Skeletal muscle tissue (tissue), 4 donors: ENCODE data around the gene GATC. TPM values are rescaled to one million over a fixed set of nuclear protein-coding genes. Genes with fewer than 3 reads are reported as not detected.
"Not testable (repeated sequence)": the region's sequence is repeated elsewhere in the genome, so short reads cannot be mapped to it uniquely, and the experiment has no call there.

Experiments used
- H3K27ac ChIP-seq: one replicate; pipeline ENCODE4 v1.7.0; 2013; ENCODE audit warnings: mild to moderate bottlenecking, low read depth, low read length, inconsistent platforms
- H3K27me3 ChIP-seq, 3 donors: one replicate each; pipeline ENCODE4 v1.7.0; 2013; ENCODE audit warnings: low read length in 3 of 3; ENCODE audit not compliant: control insufficient read depth in 3 of 3, insufficient read depth in 3 of 3
- H3K36me3 ChIP-seq, 3 donors: one replicate each; pipeline ENCODE4 v1.7.0; 2013; ENCODE audit warnings: low read length in 3 of 3; ENCODE audit not compliant: control insufficient read depth in 3 of 3, insufficient read depth in 3 of 3
- H3K4me1 ChIP-seq, 3 donors: one replicate each; pipeline ENCODE4 v1.7.0; 2013; ENCODE audit warnings: low read length in 3 of 3, mild to moderate bottlenecking in 3 of 3; ENCODE audit not compliant: control insufficient read depth in 3 of 3, insufficient read depth in 3 of 3
- H3K4me3 ChIP-seq, 3 donors: one replicate each; pipeline ENCODE4 v1.7.0; 2013; ENCODE audit warnings: low read length in 3 of 3
- H3K9ac ChIP-seq, 3 donors: one replicate each; pipeline ENCODE4 v1.7.0; 2013; ENCODE audit warnings: low read length in 3 of 3, mild to moderate bottlenecking in 3 of 3, moderate library complexity in 2 of 3, low read depth in 1 of 3
- H3K9me3 ChIP-seq, 3 donors: one replicate each; pipeline ENCODE4 v1.7.0; 2013; ENCODE audit warnings: low read length in 3 of 3; ENCODE audit not compliant: control insufficient read depth in 3 of 3
- total RNA-seq: library from RNA; depleted of rRNA; stranded (reverse); fragments of >200 nt; gene quantifications from one replicate; pipeline ENCODE4 v1.2.3, GENCODE V29; 2014
- donor health status: Osteomylitis.

GATC gene
- total RNA-seq, 1 donor from 2014 or later = 9.9 TPM

DNA sequence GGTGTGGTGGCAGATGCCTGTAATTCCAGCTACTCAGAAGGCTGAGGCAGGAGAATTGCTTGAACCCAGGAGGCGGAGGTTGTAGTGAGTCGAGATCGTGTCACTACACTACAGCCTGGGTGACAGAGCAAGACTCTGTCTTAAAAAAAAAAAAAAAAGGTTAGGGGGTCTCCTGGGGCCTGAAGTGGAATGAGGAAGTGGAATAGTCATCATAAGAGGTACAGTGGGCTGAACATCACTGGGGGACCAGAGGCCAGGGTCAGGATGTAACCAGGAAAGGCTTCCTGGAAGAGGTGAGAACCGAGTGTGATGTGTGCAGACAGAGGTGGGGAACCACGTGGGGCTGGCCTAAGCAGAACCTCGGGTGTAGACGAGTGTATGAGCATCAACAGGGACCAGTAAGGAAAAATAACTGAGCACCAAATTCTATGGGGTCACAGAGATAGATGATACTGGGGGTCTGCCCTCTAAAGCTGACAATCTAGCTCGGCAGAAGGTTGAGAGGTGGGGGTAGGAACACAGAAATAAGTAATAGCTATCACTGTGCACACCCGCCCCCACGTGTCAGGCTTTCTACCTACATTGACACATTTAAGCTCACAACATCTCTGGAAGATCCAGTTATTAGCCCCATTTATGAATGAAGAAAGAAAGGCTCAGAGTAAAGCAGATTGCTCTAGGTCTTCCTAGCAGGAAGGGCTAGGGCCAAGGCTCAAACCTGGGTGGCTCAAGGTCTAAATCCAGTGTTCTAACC, 13.3 kb upstream of the GATC start:
- Histone ChIP-seq H3K9me3 (no peaks in the 10 kb centered on the region), H3K4me1 (peaks cover 4 to 7% (median 5%) of the 10 kb centered on the region in 3 donors), H3K36me3 (no peaks in the 10 kb centered on the region), H3K27me3 (peaks cover 0 to 4% (median 3%) of the 10 kb centered on the region in 3 donors), H3K9ac (no peak overlapping the region), H3K4me3 (no peak overlapping the region), H3K27ac (no peak overlapping the region)

DNA sequence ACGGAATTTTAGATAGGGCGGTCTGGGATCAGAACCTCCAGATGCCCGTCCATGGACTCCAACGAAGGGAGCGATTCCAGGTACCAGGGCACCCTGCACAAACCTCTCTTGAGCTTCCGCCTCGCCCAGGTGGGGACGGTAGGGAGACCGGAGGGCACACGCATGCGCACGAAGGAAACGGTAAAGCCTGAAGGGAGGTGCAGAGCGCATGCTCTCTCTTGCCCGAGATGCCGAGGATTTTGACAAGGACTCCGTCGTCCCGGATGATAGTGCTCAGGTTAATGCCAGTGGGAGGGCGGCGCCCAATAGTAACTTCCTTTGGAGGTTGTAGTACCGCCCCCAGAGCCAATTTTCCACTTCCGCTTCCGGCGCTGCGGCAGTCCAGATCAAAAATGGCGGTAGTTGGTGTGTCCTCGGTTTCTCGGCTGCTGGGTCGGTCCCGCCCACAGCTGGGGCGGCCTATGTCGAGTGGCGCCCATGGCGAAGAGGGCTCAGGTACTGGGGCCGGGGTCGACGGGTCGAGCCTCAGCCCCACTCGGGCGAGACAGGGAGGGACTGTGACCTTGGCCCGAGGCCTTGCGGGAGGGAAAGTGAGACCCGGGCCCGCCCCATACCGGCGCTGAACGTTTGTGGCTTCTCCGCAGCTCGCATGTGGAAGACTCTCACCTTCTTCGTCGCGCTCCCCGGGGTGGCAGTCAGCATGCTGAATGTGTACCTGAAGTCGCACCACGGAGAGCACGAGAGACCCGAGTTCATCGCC, 8.3 kb upstream of the GATC start, which contains the start of gene COX6A1:
Gene COX6A1, plus strand, starts transcription at position 379 of the 760 bp plus-strand sequence. Its CDS starts 14 bp downstream, at position 393.
- Histone ChIP-seq H3K27me3 (peaks cover 0 to 3% (median 0%) of the 10 kb centered on the region in 3 donors), H3K27ac (peak within 1 kb of the TSS; percentile 80), H3K36me3 (peaks cover 13 to 15% (median 15%) of the 10 kb centered on the region in 3 donors), H3K9ac (peak within 1 kb of the TSS; percentile 88 to 92 (median 88)), H3K4me1 (peaks cover 12 to 22% (median 18%) of the 10 kb centered on the region in 3 donors), H3K9me3 (no peaks in the 10 kb centered on the region), H3K4me3 (peak within 1 kb of the TSS; percentile 95 to 98 (median 96))

DNA sequence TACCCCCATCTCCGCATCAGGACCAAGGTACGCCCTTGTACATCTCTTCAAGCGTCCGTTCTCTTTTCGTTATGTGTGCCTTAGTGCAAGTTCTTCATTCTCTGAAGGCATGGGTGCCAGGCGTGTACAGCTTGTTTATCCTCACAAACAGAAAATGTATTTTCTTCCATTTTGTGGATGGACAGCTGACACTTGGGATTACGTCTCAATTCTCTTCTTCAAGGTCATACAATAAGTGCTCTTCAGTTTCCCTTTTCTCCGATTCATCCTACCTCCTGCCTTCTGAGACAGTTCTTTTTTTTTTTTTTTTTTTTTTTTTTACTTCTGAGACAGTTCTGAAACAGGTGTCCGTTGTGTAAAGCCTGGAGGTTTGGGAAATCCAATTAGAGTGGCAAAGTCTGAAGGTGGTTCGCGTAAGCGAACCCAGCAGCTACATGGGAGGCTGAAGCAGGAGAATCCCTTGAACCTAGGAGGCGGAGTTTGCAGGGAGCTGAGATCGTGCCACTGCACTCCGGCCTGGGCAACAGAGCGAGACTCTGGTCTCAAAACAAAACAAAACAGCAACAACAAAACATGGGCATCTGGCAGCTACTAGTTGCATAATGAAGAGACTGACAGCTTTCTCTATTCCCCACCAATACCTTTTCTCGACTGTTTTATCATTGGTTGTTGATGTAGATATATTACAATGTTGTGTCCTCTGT, 7.6 kb upstream of the GATC start:
- H3K9ac ChIP-seq = peak overlapping the region; percentile 88 to 92 (median 88)
- H3K4me3 ChIP-seq = peak overlapping the region; percentile 95 to 98 (median 96)
- H3K4me1 ChIP-seq = peaks cover 12 to 22% (median 18%) of the 10 kb centered on the region in 3 donors
- H3K36me3 ChIP-seq = peaks cover 18 to 22% (median 18%) of the 10 kb centered on the region in 3 donors
- no peaks in the 10 kb centered on the region for H3K9me3 ChIP-seq
- no peaks in the 10 kb centered on the region for H3K27me3 ChIP-seq
- H3K27ac ChIP-seq = peak overlapping the region; percentile 80

DNA sequence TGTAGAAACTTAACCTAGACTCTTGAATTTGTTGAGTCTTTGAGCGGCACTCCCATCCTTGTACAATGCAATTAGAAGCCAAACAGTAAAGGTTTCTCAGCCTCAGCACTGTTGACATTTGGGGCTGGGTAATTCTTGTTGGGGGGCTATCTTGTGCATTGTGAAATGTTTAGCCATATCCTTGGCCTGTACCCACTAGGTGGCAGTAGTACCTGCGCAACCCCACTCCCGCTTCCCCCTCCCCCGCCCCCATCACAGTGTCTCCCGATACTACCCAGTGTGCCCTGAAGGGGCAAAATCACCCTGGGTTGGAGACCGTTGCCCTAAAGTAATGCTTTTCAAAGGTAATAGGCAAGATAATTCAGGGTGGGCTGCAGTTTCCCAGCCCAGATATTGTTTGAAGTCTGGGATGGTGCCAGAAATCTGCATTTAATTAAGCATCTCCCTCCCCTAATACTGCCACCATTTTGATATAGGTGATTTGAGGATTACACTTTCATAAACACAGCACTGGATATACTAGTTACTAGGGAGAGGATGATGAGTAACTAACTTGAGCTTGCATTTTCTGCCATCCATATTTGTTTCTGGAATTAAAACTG, 6.5 kb upstream of the GATC start:
- H3K27ac ChIP-seq = no peak overlapping the region
- H3K4me1 ChIP-seq = peaks cover 12 to 24% (median 19%) of the 10 kb centered on the region in 3 donors
- H3K4me3 ChIP-seq = no peak overlapping the region
- H3K9me3 ChIP-seq = no peaks in the 10 kb centered on the region
- no peaks in the 10 kb centered on the region for H3K27me3 ChIP-seq
- no peak overlapping the region for H3K9ac ChIP-seq
- H3K36me3 ChIP-seq = peaks cover 18 to 33% (median 26%) of the 10 kb centered on the region in 3 donors

DNA sequence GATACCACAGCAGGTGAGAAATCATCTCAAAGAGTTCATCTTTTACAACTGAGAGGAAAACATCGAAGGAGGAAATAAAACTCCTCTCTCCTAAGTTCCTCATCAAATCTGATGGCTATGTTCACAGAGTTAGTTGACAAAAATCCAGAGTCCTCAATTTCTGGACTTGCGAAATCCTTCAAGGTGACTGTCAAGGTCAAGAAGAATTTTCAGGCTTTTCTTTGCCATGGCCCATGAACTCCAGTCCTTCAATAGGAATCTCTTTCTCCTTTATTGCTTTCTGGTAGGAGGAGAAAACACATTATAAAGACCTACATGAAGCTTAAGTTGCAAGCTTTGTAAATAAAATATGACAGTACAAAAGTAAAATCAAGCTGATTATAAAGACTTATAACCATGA, 1.6 kb upstream of the GATC start:
- H3K4me1 ChIP-seq = peaks cover 15 to 36% (median 21%) of the 10 kb centered on the region in 3 donors

DNA sequence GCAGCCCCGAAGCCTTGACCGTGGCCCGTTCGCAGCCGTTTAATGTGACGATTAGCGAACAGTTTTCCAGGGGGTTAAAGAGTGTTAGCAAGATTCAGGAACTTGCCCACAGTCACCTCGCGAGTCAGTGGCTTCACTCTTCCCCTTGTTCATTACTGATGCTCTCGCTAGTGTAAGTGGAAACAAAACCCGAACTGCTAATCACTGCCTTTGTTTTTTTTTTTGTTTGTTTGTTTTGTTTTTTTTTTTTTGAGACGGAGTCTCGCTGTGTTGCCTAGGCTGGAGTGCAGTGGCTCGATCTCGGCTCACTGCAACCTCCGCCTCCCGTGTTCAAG, 567 bp downstream of the GATC start:
- not testable (repeated sequence) for H3K9me3 ChIP-seq, H3K27me3 ChIP-seq
- peak overlapping the region; percentile 88 for H3K27ac ChIP-seq
- H3K4me1 ChIP-seq = peaks cover 15 to 33% (median 21%) of the 10 kb centered on the region in 3 donors
- H3K9ac ChIP-seq = peak overlapping the region; percentile 95 to 99 (median 97)
- H3K4me3 ChIP-seq = peak overlapping the region; percentile 98 to 100 (median 99)
- peaks cover 11 to 32% (median 28%) of the 10 kb centered on the region in 3 donors for H3K36me3 ChIP-seq

More for the DNA sequence above, 1.6 kb upstream of the GATC start:
- no peak overlapping the region for H3K27ac ChIP-seq
- no peak overlapping the region for H3K9ac ChIP-seq
- H3K9me3 ChIP-seq = no peaks in the 10 kb centered on the region
- no peaks in the 10 kb centered on the region for H3K27me3 ChIP-seq
- H3K36me3 ChIP-seq = peaks cover 19 to 41% (median 29%) of the 10 kb centered on the region in 3 donors
- no peak overlapping the region for H3K4me3 ChIP-seq

DNA sequence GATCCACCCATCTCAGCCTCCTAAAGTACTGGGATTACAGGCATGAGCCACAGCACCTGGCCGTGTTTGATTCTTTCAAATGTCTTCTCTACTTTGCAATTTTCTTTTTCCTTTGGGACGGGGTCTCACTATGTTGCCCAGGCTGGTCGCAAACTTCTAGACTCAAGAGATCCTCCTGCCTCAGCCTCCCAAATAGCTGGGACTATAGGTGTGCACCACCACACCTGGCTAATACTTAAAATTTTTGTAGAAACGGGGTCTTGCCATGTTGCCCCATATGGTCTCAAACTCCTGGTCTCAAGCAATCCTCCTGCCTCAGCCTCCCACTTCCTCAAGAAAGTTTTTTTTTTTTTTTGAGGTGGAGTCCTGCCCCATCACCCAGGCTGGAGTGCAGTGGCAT, 1.7 kb downstream of the GATC start:
- no peak overlapping the region for H3K9ac ChIP-seq
- no peak overlapping the region for H3K4me3 ChIP-seq
- H3K4me1 ChIP-seq = peaks cover 15 to 33% (median 21%) of the 10 kb centered on the region in 3 donors
- H3K9me3 ChIP-seq = no peaks in the 10 kb centered on the region
- H3K27me3 ChIP-seq = no peaks in the 10 kb centered on the region
- H3K36me3 ChIP-seq = peaks cover 11 to 30% (median 24%) of the 10 kb centered on the region in 3 donors
- no peak overlapping the region for H3K27ac ChIP-seq

DNA sequence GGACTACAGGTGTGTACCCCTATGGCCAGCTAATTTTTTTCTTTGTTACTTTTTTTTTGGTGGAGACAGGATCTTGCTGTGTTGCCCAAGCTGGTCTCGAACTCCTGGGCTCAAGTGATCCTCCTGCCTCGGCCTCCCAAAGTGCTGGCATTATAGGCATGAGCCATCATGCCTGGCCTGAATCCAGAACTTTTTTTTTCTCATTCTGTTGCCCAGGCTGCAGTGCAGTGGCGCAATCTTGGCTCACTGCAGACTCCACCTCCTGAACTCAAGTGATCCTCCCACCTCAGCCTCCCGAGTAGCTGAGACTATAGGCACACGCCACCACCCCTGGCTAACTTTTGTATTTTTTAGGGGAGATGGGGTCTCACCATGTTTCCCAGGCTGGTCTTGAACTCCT, 6.3 kb downstream of the GATC start:
- not testable (repeated sequence) for H3K4me1 ChIP-seq, H3K27ac ChIP-seq, H3K9me3 ChIP-seq, H3K4me3 ChIP-seq, H3K27me3 ChIP-seq, H3K9ac ChIP-seq
- peaks cover 20 to 29% (median 29%) of the 10 kb centered on the region in 3 donors for H3K36me3 ChIP-seq

DNA sequence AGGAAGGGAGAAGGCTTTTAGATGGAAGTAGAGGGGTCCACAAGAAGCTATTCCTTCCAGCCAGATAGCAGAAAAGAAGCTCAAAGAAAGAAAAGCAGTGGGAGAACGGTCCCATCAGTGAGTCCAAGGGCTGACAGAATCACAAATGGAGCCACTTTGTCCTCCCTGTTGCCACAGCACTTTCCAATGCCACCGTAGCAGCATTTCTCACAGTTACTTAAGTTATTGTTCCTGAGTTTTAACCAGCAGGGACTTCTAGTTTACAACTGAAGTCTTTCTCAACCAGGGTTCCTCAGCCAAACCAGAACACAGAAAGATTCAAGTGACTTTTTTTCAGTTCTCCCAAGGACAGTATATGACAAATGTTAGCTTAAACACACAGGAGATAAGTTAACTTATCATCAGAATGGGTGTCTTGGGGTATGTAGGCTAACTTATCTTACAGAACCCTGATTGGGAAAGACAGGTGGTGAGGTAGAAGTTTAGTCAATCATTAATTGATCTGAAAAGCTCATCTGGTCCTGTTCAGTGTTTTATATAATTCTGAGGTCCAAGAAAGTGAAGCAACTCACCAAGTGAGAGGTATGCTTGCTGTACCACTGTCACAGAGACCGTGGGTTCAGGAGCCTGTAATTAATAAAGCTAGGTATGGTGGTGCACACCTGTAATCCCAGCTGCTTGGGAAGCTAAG, 7.0 kb downstream of the GATC start:
- Histone ChIP-seq H3K9me3 (no peaks in the 10 kb centered on the region), H3K27me3 (no peaks in the 10 kb centered on the region), H3K27ac (no peak overlapping the region), H3K9ac (no peak overlapping the region), H3K4me3 (no peak overlapping the region), H3K4me1 (no peaks in the 10 kb centered on the region), H3K36me3 (peaks cover 22 to 29% (median 29%) of the 10 kb centered on the region in 3 donors)
